GM20431 (cell line): Measurements from ENCODE around the gene TMEM212.
"Not testable (repeated sequence)": the region's sequence is repeated elsewhere in the genome, so short reads cannot be mapped to it uniquely, and the experiment has no call there.

Source experiments
- in situ Hi-C: fragments of 300-500 bp; cut with MseI, MboI; formaldehyde crosslinking; loops from one replicate; pipeline ENCODE4 v1.15.0; 2020; ENCODE audit warnings: low sequenced_read_pairs; ENCODE audit not compliant: unreplicated experiment

The TMEM212 gene

DNA sequence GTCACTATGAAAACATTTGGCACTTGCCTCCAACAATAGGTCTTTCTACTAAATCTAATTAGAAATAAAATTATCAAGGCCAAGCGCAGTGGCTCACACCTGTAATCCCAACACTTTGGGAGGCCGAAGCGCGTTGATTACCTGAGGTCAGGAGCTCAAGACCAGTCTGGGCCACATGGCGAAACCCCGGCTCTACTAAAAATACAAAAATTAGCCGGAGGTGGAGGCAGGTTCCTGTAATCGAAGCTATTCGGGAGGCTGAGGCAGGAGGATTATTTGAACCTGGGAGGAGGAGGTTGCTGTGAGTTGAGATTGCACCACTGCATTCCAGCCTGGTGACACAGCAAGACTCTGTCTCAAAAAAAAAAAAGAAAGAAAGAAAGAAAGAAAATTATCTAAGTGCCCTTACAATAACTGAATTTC is 31.2 kb upstream of the TMEM212 start:
- in situ Hi-C loops: no loop called here

DNA sequence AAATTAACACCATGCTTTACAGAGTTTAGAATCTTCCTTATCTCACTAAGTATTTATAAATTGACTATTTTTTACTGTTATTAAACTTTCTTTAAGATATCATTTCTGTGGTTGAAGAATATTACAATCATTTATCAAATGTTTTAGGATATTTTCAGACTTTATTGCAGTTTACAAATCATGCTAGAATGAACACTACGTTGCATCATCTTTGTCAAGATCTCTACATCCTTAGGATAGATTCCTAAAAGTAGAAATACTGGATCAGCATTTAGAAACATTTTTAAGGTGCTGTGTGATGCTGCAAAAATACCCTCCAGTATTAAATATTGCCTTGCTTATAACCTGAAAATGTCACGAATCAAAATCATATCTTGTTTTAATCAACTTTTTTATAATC is 30.3 kb upstream of the TMEM212 start:
- in situ Hi-C loops: no loop called here

GRCh38 chr3:171813278-171813896 is 29.8 kb upstream of the TMEM212 start:
- in situ Hi-C loops: no loop called here

DNA sequence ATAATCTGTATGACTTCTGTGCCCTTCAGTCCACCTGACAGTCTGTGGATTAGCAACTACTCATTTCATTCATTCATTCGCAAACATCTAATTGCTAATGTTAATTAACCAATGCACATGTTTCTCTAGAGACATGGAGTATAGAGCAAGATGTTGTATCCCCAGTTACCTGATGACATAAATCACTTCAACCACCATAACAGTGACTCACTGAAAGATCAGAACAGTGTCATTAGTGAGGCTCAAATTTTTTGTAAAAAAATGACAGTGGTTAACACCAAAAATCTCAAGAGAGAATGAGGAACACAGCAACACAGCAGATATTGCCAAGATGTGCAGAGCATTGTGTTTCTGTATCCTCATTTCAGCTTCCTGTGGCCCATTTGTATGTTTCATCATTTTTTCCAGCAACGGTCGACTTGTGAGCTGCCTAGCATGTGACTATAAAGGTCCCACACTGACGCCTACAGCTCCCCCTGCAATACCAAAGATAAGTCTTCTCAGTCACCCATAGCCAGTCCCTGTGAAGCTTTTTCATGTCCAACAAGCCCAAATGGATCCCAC is 29.2 kb upstream of the TMEM212 start:
- in situ Hi-C loops: no loop called here

DNA sequence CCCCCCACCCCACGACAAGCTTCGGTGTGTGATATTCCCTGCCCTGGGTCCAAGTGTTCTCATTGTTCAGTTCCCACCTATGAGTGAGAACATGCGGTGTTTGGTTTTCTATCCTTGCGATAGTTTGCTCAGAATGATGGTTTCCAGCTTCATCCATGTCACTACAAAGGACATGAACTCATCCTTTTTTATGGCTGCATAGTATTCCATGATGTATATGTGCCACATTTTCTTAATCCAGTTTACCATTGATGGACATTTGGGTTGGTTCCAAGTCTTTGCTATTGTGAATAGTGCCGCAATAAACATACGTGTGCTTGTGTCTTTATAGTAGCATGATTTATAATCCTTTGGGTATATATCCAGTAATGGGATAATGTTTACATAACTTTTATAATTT is 28.5 kb upstream of the TMEM212 start:
- in situ Hi-C loops: not testable (repeated sequence)

DNA sequence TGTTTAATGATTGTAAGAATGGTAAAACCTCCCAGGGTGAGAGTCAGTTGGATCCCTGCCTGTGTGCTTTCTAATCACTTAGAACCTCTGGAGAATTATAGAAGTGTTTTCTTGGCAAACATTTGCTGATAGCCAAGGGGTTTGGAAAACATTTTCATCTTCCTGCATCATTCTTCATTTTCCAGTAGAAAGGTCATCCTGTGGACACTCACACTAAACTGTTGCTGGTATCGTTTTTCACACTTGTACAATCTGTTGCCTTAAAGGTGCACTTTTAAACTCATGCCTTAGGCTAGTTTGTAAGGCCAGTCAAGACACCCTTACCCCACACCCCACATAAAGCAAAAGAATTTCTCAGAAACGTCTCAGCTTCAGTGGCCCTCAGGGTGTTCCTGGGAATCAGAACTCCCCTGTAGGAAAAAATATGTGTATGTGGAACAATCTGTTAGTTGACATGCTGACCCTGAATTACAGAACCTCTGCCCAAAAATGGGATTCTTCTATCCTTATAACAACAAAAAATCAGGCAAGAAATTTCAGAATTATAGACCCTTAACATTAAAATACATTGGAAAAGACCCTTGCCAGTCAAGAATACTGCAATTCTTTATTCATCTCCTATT is 27.1 kb upstream of the TMEM212 start:
- in situ Hi-C loops: no loop called here

DNA sequence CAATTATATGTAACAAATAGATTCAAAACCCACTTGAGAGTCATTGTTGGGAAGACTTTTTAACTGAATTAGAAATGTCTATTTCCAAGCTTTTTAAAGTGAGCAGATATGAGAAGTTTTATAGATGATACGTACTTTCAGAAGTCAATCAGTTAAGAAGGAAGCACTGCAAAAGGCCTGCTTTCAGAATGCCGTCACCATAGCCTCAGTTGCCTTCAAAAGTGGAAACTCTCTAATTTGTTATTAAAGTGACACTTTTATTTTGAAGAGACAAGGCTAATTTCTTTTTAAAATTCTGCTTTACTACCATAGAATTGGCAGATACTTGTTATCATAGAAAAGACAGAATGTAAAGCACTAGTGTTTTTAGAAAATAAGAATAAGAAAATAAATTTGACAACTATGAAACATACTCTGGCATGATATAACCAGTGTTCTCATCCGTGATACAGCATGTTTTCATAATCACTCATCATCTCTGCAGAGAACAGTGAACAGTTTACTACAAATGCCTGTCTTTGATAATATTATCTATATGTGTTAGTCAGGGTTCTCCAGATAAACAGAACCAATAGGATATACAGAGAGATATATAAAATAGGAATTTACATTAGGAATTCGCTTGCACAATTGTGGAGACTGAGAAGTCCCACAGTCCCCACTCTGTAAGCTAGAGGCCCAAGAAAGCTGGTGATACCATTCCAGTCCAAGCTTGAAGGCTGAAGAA is 25.9 kb upstream of the TMEM212 start:
- in situ Hi-C loops: no loop called here

- in situ Hi-C loops: no loop called here
Measured at GRCh38 chr3:171821044-171821443, 22.1 kb upstream of the TMEM212 start.

DNA sequence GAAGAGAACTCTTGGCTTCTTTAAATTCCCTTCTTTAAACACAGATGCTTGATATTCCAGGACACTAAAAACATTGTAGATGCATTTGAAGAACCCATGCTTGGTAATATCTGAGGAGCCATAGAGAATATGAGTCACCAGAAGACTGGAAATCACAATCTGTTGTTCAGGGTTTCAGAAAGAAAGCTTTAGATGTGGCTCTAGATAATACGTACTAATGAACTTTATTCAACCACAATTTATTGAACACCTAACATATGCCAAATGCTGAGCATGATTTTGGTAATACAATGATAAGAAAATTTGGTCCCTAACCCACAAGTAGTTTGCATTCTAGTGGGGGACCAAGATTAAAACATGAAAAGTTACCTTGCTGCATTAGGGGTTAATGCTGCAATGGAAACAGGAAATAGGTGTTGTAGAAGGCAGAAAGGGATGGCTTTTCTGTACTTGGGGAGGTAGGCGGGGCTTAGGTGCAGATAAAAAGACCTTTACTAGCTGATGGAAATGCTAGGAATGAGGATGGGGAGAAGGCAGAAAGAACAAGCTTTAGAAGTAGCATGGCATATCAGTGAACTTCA is 21.3 kb upstream of the TMEM212 start:
- in situ Hi-C loops: no loop called here

GRCh38 chr3:171822431-171823106 is 20.6 kb upstream of the TMEM212 start:
- in situ Hi-C loops: no loop called here

GRCh38 chr3:171824116-171824515 is 19.0 kb upstream of the TMEM212 start:
- in situ Hi-C loops: no loop called here

- in situ Hi-C loops: no loop called here
Measured at GRCh38 chr3:171824824-171825221, 18.3 kb upstream of the TMEM212 start.

DNA sequence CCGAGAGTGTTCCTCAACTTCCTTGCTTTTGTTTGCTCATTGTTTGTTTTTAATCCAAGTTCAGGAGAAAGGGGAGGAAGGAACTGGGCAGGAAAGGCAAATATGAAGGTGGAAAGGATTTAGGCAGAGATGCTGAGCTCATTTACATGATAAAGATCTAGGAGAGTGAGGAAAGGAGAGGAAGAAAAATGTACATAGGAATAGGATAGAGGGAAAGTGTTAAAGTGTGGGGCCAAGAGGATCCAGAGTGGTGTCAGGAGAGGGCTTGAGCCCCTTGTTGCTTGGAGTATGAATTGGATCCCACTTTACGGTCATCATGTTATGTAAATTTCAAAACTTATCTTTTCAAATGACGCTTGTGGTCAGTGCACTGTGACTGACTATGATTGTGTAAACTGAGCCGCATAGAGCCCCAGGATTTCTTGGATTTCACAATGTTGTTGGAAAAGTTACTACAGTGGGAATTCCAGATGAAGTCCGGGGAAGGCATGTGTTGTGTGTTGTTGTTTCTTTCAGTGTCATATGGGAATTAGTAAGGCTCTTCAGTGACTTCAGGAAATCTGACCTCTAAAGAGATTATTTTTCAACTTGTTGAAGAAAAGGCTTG is 17.8 kb upstream of the TMEM212 start:
- in situ Hi-C loops: no loop called here

DNA sequence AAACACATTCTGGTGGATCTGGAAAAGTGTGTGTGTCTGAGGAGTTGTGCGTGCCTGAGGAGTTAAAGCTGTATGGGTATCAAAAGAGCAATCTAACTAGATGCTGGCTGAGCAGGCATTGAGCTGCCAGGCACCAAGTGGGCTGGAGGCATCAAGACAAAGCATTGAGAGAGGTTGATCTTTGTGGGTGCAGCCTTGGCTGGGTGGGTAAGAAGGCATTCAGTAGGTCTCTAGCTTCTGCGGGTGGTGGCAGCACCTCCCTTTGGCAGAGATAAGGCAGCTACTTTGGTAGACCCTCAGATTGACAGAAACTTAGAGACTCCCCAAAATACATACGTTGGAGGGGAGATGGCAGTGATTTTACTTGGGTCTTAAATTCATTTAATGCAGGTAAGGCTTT is 15.8 kb upstream of the TMEM212 start:
- in situ Hi-C loops: no loop called here

DNA sequence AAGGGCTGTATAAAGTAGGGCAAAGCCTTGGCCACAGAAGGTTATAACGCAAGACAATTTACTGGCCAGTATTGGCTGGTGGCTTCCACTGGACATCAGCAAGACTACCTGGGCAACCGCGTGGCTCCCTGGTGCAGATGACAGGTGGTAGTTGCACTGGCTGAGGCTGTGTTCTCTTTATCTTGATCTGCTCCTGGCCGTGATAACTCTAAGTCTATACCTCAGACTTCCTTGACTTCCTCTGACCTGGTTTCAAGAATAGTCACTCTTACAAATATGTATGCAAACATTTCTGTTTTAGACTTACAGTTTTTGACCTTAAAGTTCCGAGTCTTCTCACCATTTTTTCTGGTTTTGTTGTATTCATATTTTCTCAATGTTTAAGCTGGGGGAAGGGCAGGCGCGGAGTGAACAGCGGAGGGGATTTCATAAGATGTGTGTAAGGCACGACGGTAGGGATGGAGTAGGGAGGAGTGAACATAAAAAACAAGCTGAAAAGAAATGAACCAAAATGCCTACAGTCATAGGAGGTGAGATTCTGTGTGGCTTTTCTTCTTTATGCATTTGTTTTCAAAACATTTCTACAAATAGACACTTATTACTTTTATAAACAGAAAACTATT is 15.2 kb upstream of the TMEM212 start:
- in situ Hi-C loops: no loop called here

DNA sequence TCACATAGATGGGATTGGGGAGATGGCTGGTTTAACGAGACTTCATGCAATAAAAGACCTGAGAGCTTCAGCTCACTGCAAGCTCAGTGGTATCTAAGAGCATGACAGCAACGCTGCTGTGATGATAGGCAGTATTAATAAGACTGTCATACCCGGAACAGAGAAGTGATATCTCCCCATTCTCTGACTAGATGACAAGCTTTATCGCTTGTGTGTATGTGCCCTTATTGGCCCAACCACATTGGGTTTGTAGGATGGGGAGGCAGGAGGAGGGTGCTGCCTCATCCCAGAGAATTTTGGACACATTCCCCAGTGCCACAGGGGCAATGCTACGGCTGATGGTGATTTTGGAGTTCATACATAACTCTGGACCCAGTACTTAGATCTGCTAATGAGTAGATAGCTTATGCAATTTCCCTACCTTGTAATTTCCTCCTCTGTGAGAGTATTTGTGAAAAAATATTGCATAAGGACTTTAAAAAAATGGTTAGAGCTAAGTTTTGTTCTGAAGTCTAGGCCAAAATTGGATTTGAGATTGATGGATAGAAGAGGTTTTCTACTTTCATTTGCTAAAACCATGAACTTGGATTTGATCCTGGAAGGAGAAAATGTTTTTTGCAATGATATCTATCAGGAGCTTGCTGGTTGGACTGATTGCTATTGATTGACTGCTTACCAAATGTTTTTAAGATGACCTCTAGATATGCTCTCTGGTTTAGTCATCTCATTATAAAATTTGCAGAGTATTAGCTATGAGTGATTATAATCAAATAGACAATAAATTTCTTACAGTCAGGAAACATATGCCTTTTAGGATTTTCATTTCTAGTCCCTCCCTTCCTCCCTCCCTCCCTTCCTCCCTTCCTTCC is 14.0 kb upstream of the TMEM212 start:
- in situ Hi-C loops: no loop called here

DNA sequence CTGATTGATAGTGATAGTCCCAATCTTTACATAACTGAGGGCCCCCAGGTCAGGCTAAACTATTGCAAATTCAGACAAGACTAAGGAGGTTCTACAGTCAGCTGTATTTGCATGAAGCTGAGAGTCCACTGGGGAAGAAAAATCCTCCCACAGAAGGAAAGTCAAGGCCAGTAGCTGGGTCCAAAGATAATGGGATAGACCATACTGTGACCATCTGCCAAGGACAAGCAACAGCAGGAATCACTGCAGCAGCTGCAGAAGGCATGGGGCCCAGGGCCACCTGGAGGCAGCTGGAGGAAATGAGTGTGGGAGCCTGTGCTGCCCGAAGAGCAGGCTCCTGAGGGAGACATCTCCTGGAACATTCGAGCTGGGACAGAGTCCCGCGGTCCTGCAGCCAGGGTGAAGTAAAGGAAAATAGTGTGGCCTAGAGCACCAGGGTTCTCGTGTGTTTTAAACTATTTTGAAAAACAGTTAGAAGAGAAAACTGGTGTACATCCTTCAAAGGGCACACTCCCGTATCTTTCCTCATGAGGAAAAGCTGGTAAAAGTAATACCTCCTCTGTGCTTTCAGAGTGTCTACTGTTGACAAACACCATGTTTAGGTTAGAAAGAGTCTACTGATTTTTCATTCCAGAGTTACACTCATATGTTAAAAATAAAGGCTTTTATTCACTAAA is 13.2 kb upstream of the TMEM212 start:
- in situ Hi-C loops: no loop called here

- in situ Hi-C loops: no loop called here
Measured at GRCh38 chr3:171830518-171830875, 12.7 kb upstream of the TMEM212 start.
